HL-60/S4 (cell line): ENCODE data around the gene DIAPH3.
"Not testable (repeated sequence)": the region's sequence is repeated elsewhere in the genome, so short reads cannot be mapped to it uniquely, and the experiment has no call there.

ENCODE experiments used
- in situ Hi-C: fragments of 300-500 bp; cut with MboI; formaldehyde crosslinking; loops from 2 replicates; pipeline ENCODE4 v1.14.3; 2022; ENCODE audit warnings: low sequenced_read_pairs

DIAPH3 gene

DNA sequence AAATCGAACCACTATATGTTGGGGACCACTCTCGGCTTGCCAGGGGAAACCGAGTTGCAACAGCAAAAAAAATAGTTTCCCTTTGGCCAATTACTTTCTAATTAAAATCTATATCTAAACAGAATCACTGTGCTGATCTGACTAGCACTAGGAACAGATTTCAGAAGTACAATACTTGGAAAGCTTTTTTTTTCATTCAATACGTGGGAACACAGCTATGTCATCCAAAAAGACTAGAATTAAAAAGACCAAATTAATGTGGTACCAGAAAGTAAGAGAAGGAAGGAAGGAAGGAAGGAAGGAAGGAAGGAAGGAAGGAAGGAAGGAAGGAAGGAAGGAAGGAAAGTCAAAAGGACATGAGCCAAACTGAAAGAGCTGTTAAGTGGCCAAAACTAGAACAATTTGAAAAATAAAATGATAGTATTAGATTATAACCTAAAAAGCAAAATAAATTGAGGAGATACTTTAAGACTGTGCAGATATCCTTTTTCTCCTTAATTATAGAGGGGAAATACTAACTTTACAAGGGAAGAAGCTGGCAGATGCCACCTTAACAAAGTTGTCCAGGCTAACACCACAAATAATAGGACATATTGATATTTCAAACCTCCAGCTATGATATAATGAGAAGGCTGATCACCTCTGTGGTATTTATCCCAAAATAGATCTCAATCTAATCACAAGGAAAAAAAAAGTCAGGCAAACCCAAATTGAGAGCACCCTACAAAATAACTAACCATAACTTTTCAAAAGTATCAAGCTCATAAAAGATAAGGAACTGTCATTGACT lies 63.9 kb downstream of the DIAPH3 start:
- in situ Hi-C loops, result no loop called here

DNA sequence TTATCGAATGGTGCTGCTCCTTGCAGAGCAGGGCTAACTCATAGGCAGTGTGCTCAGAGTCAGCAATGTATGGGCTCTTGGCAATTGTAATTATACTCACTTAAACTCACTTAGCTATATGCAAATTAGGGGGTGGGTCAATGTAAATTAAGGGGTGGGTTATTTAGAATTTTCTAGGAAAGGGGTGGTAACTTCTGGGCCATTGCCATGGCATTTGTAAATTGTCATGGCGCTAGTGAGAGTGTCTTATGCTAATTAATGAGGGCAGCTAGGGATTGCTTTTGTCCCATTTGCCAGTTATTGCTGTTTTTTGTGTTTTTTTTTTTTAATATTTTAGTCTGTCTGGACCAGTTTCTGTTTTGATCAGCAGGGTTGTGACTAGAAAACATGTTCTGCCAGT lies 68.4 kb downstream of the DIAPH3 start:
- in situ Hi-C loops, result no loop called here

DNA sequence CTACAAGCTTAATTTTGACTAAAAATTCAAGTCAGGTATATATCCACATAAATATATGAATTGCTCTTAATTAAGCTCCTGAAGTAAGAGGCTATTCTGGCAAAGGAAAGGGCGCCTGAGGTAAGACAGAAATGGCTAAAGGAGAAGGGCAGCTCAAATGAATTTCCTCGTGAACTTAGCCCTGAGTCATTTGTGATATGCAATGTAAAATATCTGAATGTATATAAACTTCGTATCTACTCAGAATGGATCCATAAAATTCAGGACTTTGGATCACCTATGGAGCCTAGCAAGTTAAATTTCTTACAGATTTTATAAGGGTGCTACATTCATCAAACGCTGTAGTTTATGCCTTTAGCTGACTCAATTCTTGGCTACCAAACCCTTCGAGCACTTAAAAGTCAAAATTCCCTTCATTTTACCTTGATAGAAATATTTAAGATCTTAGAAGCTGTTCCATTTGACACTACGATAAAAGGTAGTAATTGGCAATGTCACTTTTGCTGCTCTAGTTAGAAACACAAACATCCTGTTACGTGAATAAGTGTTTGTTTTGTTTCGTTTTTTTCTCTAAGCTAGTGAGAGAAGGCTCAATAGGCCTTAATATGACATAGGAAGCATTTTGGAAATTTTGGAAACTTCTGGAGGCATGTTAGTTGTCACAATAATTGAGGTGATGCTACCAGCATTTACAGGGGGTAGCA lies 69.2 kb downstream of the DIAPH3 start:
- in situ Hi-C loops, result no loop called here

DNA sequence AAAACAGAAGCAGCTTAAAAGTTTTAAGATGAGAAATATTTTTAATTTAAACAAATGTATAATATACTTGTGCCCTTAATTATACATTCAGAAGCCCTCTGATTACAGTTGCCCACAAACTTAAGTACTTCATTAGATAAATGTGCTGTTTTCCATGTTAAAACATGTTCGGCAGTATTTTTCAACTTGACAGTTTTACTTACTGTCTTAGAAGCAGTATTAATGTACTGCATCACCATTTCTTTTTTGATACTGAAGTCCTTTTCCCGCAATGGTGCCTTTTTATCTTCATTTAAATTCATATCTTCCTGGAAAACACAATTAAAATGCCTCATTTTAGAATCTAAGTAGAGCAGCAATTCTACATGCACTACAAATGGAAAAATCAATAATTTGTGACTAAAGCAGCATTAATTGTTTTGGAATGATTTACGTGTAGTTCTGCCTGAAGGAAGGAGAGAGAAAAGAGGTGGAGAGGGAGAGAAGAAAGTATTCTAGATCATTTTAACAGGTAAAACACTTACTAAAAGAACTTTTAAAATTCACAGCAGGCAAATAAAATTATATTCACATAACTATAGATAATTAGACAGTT lies 70.2 kb downstream of the DIAPH3 start:
- in situ Hi-C loops, result no loop called here

DNA sequence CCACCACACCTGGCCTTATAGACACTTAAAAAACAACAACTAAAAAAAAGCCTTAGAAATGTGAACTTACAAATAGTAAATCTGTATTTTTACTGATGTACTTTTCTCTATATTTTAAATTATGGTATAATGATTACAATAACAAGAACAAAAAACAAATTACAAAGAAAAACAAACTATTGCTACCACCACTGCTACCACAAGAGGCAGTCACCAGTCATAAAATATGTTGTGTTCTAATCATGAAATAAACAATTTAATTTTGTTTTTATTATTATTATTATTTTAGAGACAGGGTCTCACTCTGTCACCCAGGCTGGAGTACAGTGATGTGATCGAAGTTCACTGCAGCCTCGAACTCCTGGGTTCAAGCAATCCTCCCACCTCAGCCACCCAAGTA lies 72.2 kb downstream of the DIAPH3 start:
- in situ Hi-C loops, result no loop called here

DNA sequence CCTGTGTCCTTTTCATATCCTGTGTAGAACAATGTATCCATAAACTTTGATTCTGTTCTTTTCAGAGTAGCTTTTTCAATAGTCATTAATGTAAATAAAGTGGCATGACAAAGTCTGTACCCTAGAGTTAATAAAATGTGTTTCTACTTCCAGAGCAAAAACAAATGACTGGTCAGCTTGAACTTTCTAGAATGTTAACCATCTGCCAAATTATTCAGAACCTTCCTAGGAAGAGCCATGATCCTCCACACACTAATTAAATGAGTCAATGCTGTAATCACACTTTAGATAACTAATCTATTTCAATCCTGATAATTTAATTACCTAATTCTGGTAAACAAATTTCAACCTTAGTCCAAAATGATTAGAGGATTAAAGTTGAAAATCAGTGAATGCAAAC lies 73.2 kb downstream of the DIAPH3 start:
- in situ Hi-C loops, result no loop called here

DNA sequence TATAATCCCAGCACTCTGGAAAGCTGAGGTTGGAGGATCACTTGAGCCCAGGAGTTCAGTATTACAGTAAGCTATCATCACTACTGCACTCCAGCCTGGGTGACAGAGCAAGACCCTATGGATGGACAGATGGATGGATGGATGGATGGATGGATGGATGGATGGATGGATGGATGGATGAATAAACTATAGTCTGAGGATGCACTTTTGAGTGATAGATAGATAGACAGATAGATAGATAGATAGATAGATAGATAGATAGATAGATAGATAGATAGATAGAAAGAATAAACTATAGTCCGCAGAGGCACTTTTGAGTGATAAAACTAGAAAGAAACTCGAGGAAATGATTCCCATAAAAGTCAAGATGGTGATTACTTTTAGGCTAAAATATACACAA lies 79.9 kb downstream of the DIAPH3 start:
- in situ Hi-C loops, result not testable (repeated sequence)

DNA sequence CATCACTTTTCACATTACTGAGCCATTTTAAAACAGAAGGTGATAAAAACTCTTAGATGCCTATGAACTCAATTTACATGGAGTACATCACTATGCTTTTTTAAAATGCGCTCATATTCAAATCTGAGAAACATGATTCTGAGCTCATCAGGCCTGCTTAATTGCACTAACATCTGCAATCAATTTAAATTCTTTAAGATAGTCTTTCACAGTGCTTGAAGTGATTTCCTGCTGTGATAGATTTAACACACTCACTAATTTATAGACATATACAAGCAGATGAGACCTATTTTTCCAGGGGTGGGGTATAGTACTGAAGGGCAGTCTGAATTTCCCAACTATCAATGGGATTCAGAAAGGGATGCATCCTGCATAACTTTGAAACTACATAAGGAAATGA lies 82.9 kb downstream of the DIAPH3 start:
- in situ Hi-C loops, result no loop called here

DNA sequence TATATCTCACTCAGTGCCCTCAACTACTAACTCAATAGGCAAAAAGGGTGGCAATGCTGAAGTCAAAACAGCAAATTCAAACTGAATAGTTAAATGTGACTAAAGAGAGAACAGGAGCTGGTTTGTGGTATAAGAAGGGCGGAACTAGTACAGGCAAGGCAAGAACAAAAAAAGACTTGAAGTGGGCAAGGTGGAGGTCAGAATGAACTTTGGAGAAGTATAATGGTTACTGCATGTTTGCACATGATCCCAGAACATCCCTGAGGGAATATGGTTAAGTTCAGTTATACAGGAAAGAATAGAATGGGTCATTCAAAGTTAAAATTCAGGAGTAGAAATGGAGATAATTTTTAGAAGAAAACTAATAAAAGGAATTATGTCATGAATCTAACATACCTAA lies 85.5 kb downstream of the DIAPH3 start:
- in situ Hi-C loops, result no loop called here

DNA sequence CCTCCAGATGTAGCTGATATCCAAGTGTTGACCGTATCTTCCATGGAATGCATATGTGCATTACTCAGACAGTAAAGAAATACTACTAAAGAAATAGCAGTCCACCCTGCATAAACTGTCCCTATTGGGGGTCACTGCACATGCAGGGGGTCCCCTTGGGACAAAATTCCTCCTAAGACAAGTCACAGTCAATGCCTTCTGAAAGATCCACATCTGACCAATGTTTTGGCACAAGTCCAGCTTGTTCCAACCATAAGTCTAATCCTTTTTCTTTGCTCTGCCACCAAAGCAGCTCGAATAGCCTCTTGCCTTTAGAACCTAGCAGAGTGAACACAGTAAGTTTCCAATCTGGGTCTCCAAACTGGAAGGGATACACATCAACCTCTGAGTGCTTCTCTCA lies 87.9 kb downstream of the DIAPH3 start:
- in situ Hi-C loops, result no loop called here

DNA sequence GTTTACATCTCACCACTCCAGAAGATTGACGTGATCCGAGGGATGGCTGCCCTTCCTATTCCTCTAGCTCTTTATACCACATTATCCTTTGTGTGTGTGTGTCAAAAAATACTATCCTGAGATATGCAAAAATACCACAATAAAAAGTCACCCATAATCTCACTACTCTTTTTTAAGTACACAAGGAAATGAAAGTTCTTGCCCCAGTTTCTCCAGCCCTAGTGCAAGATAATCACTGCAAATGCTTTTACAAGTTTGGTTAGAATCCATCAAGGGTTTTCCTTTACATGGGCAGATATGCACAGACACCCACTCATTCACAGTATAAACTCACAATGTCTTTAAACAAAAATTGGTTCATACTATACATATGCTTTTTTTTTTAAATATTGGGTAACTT lies 89.3 kb downstream of the DIAPH3 start:
- in situ Hi-C loops, result no loop called here

DNA sequence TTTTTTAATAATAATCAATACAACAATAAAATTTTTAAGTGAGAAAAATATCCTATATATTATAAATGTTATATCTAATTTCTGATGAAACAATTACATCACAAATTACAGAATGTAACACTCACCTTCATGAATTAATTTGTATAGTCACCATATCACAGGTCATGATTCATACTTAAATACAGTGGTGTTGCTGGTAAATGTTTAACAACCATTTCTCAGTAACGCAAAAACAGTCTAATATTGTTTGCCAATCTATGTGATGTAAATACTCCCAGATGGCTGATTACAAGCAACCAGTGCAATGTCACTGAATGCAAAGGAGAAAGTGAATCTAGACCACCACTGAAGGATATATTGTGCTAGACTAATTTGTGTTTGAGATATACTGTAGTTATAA lies 97.5 kb downstream of the DIAPH3 start:
- in situ Hi-C loops, result no loop called here

DNA sequence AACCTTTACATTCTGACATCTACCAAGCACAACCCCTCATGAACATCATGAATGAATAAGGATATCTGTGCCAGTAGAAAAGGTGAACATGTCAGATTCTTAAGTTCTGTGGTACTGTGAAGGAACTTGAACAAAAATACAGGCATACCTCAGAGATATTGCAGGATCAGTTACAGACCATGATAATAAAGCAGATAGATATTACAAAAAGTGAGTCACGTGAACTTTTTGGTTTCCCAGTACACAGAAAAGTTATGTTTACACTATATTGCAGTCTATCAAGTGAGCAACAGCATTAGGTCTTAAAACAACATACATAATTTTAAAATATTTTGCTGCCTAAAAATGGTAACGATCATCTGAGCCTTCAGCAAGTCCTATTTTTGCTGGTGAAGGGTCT lies 101.2 kb downstream of the DIAPH3 start:
- in situ Hi-C loops, result no loop called here

DNA sequence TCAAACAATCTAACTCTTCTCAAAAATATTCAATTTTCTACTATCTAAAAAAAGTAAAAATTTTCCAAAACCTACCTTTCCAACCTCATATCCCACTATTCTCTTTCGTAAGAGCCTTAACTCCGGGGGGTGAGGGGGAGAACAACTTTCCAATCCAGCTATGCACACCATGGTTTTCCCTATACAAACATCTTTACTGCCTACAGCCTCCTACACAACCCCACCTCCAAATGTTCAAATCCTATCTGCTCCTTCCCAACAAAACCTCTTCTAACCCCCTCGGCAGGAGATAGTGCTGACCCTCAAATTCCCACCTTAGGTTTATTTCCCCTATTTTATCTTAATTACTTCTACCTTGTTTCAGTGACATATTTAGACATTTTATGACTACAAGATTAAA lies 102.0 kb downstream of the DIAPH3 start:
- in situ Hi-C loops, result no loop called here

DNA sequence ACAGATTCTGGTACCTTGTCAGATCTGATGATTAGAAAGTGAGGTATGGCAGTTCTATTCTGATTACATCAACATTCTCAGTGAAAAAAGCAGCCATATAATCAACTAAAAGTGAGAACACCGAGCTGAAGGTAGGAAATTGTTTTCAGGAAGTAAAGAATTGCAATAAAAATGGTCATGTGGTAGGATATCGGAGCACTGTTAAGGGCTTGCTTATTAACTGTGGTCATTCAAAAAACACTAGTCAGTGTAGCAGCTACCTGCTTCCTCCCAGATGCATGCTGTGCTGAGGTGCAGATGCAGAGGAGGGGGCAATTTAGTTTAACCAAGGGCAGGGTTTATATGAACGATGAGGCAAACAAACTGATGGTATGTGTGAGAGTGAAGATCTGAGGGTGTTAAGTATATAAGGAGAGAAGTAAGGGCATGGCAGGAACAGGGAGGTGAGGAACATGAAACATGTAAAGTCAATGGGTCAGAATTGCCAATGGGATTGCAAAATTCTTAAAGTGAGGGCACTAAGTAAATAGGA lies 111.9 kb downstream of the DIAPH3 start:
- in situ Hi-C loops, result no loop called here

DNA sequence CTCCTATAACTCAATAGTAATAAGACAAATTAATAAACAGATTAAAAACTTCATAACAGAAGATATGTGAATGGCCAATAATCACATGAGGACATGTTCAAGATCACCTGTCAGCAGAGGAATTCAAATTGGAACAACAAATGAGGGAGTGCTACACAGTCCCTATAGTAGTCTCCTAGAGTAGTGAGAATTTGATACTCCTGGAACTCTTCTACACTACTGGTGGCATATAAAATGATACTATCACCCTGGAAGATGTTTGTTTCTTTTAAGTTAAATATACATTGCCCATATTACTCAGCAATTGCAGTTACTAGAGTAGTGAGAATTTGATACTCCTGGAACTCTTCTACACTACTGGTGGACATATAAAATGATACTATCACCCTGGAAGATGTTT lies 115.4 kb downstream of the DIAPH3 start:
- in situ Hi-C loops, result not testable (repeated sequence)

DNA sequence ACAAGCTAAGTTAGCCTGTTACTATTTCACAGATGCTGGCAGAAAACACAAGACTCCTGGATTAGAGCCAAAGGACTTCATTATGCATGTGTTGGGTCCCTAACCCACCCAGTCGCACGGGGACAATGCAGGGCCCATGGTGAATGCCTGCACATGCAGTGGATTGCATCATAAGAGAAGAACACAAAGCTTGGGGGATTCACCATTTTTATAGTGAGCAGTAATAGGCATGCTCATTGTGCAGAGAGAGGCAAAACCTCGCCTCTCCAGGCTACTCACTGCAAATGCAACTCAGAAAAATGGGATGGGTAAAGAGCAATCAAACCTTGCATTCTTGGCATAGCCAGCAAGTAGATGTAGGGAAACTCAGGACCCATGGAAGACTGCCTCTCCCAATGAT lies 115.8 kb downstream of the DIAPH3 start:
- in situ Hi-C loops, result no loop called here

DNA sequence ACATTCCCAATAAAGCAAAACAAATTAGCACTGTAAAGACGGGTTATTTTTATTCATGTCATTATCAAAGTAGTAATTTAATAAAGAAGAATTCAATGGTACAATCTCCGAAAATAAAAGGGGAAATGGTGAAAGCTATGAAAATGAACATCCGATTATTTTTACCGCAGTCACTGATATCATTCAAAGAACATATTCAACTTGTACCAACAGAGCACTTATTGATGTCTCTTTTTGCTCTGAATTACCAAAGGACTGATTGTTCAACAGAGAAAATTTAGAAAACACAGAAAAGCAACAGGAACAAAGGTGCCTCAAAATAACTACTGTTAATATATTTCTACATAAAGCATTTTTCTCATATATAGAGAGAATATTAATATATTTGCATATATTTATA lies 119.4 kb downstream of the DIAPH3 start:
- in situ Hi-C loops, result no loop called here

DNA sequence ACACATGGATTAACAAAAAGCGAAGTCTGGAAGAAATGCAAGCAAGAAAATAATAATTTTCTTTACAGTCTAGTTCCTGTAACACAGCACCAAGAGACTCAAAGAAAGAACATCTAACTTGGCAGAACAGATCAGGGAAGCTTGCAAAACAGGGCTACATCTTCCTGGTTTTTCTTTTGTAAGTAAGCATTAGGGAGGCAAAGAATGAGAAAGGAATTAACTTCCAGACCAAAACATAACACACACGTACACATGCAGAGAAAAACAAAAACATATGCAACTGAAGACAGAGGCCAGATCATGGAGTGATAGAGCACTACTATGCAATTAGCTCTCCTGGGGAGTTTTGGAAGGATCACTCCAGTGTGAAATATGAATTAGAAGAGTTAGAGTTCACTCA lies 120.5 kb downstream of the DIAPH3 start:
- in situ Hi-C loops, result no loop called here

DNA sequence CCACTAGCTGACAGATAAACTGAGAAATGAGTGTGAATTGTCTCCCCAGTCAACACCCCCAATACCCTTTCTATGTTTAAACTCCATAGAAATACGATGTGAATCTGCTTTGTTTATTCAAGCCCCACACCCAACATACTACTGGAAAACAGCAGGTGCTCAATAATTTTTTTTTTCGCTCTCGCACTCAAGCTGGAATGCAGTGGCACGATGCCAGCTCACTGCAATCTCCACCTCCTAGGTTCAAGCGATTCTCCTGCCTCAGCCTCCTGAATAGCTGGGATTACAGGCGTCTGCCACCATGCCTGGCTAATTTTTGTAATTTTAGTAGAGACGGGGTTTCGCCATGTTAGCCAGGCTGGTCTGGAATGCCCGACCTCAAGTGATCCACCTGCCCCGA lies 123.1 kb downstream of the DIAPH3 start:
- in situ Hi-C loops, result not testable (repeated sequence)

DNA sequence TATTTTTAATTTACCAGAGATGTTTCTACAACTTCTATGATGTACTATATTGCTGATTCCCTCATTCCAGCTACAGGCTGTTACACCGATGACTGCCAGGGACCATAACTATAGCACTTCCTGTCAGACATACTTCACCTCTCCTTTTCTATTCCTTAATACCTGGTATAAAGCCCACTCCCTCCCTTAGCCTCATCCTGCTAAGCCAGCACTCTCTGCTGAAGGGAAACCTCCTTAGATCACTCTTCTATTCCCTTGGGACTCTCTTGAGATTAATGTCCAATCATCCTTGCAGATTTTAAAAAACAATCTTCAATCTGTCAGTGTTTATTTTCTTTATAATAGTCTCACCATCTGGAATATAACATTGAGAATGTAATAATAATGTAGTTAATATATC lies 127.9 kb downstream of the DIAPH3 start:
- in situ Hi-C loops, result no loop called here

DNA sequence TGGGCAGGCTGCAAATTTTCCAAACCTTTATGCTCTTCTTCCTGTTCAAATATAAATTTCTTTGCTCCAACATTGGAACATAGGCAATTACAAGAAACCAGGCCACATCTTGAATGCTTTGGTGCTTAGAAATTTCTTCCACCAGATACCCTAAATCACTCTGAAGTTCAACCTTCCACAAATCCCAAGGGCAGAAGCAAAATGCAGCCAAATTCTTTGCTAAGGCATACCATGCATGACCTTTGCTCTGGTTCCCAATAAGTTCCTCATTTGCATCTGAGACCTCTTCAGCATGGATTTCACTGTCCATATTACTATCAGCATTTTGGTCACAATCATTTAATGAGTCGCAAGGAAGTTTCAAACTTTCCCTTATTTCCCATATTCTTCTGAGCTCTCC lies 130.9 kb downstream of the DIAPH3 start:
- in situ Hi-C loops, result no loop called here
